ENCODE measurements around the gene PTPN14. TPM values are rescaled to one million over a fixed set of nuclear protein-coding genes. Genes with fewer than 3 reads are reported as not detected.
"Not testable (repeated sequence)": the region's sequence is repeated elsewhere in the genome, so short reads cannot be mapped to it uniquely, and the experiment has no call there.

PTPN14 gene
- total RNA-seq, result 10 to 100 TPM; 15.4 to 42.9 (median 27.0) TPM

- no peaks in the 10 kb centered on the region for H3K9me3 ChIP-seq
- 0 to 1% methylated on average over 33 to 37 of the region's 67 CpGs for WGBS, 2 donors
- H3K27ac ChIP-seq, result peak within 1 kb of the TSS; percentile 95 to 96 (median 96)
- H3K4me3 ChIP-seq, result peak within 1 kb of the TSS; percentile 56 to 76 (median 71)
- DNase-seq (peak; percentile 89 to 96), ATAC-seq (ENCODE audit: low FRiP score in 2 of 2) (peak; percentile 91 to 93)
- H3K36me3 ChIP-seq, result no peaks in the 10 kb centered on the region
- TF ChIP-seq POLR2A (IDR thresholded peaks at IDR 0.05), result peak in 3 of 4 donors; percentile 23 to 78 (median 69)
- no peak for TF ChIP-seq EP300 (IDR thresholded peaks at IDR 0.05)
- TF ChIP-seq POLR2AphosphoS5 (IDR thresholded peaks at IDR 0.05), result peak in 1 of 2 donors; percentile 42
- TF ChIP-seq CTCF (IDR thresholded peaks at IDR 0.05), result peak in 5 of 6 experiments; percentile 11 to 60 (median 23)
- H3K27me3 ChIP-seq, result no peaks in the 10 kb centered on the region
- peaks cover 17 to 38% (median 31%) of the 10 kb centered on the region in 4 donors for H3K4me1 ChIP-seq
These were observed at the start of gene PTPN14 for GRCh38 chr1:214551436-214552173. TSS of gene PTPN14 (minus strand) at chr1:214551602. CDS start at chr1:214464803, 86,799 bp downstream.

GRCh38 chr1:214593158-214593557 lies 41.8 kb upstream of the PTPN14 start:
- Histone ChIP-seq H3K9me3 (no peaks in the 10 kb centered on the region), H3K27me3 (no peaks in the 10 kb centered on the region), H3K36me3 (no peaks in the 10 kb centered on the region), H3K4me1 (no peaks in the 10 kb centered on the region), H3K4me3 (no peak overlapping the region), H3K27ac (no peak overlapping the region)
- TF ChIP-seq CTCF (IDR thresholded peaks at IDR 0.05) (no peak), EP300 (IDR thresholded peaks at IDR 0.05) (no peak), POLR2AphosphoS5 (IDR thresholded peaks at IDR 0.05) (no peak), POLR2A (IDR thresholded peaks at IDR 0.05) (no peak)
- ATAC-seq (ENCODE audit: low FRiP score in 2 of 2) (no peak), DNase-seq (no peak)

GRCh38 chr1:214591918-214592317 lies 40.5 kb upstream of the PTPN14 start:
- DNase-seq; H3K9me3 ChIP-seq; H3K27ac ChIP-seq; H3K4me1 ChIP-seq; H3K4me3 ChIP-seq; H3K36me3 ChIP-seq; ATAC-seq (ENCODE audit: low FRiP score in 2 of 2); H3K27me3 ChIP-seq: not testable (repeated sequence)
- WGBS, 2 donors, result 84 to 88% methylated on average over 8 of the region's 8 CpGs

GRCh38 chr1:214590696-214591095 lies 39.3 kb upstream of the PTPN14 start:
- DNase-seq, result no peak
- no peak overlapping the region for H3K27ac ChIP-seq
- no peaks in the 10 kb centered on the region for H3K27me3 ChIP-seq
- no peaks in the 10 kb centered on the region for H3K9me3 ChIP-seq
- no peaks in the 10 kb centered on the region for H3K36me3 ChIP-seq
- H3K4me3 ChIP-seq, result no peak overlapping the region
- H3K4me1 ChIP-seq, result no peaks in the 10 kb centered on the region
- 81% methylated on average over 5 of the region's 5 CpGs for WGBS, 2 donors
- TF ChIP-seq POLR2AphosphoS5 (IDR thresholded peaks at IDR 0.05), result no peak
- TF ChIP-seq EP300 (IDR thresholded peaks at IDR 0.05), result no peak
- peak in 1 of 6 experiments; percentile 16 for TF ChIP-seq CTCF (IDR thresholded peaks at IDR 0.05)
- no peak for TF ChIP-seq POLR2A (IDR thresholded peaks at IDR 0.05)
- ATAC-seq (ENCODE audit: low FRiP score in 2 of 2), result no peak

GRCh38 chr1:214588963-214589597 lies 37.7 kb upstream of the PTPN14 start:
- Histone ChIP-seq H3K27me3 (no peaks in the 10 kb centered on the region), H3K4me3 (no peak overlapping the region), H3K27ac (no peak overlapping the region), H3K4me1 (no peaks in the 10 kb centered on the region), H3K9me3 (no peaks in the 10 kb centered on the region), H3K36me3 (no peaks in the 10 kb centered on the region)
- DNase-seq, result no peak
- whole genome bisulfite sequencing, 2 donors, result 88 to 93% methylated on average over 3 to 4 of the region's 4 CpGs
- ATAC-seq (ENCODE audit: low FRiP score in 2 of 2), result no peak
- no peak for TF ChIP-seq EP300 (IDR thresholded peaks at IDR 0.05)
- no peak for TF ChIP-seq POLR2A (IDR thresholded peaks at IDR 0.05)
- TF ChIP-seq POLR2AphosphoS5 (IDR thresholded peaks at IDR 0.05), result no peak
- TF ChIP-seq CTCF (IDR thresholded peaks at IDR 0.05), result no peak

Data from upper lobe of left lung (tissue), 6 donors.